ENCODE results near the gene SIGLEC1.

GRCh38 chr20:3692706-3693294 is 19.6 kb downstream of the SIGLEC1 start:
- no peak for TF ChIP-seq CTCF (IDR thresholded peaks at IDR 0.05; ENCODE audit: control extremely low read depth in 1 of 3, insufficient read depth in 1 of 3, low read depth in 1 of 3, low read length in 3 of 3)
- TF ChIP-seq EZH2 (IDR thresholded peaks at IDR 0.05; ENCODE audit: low read depth, low read length, severe bottlenecking): no peak
- TF ChIP-seq EP300 (IDR thresholded peaks at IDR 0.05; ENCODE audit: borderline replicate concordance in 1 of 2, low read depth in 2 of 2, low read length in 2 of 2): no peak
- TF ChIP-seq BRCA1 (IDR thresholded peaks at IDR 0.05; ENCODE audit: low read depth, low read length): no peak
- TF ChIP-seq CBX5 (IDR thresholded peaks at IDR 0.05; ENCODE audit: low read depth, low read length): no peak
- no peak for TF ChIP-seq TAF1 (IDR thresholded peaks at IDR 0.05; ENCODE audit: low read depth, low read length)
- no peak for TF ChIP-seq POLR2A (IDR thresholded peaks at IDR 0.05; ENCODE audit: control extremely low read depth in 1 of 2, low read depth in 2 of 2, low read length in 2 of 2)

Data from H1 (cell line).